NCI-H510A (cell line): Measurements from ENCODE around the gene ARHGAP28.

Experiments used
- DNase-seq: peaks from one replicate; lab custom pipeline; 2025; lab: John Stamatoyannopoulos, UW

ARHGAP28 gene

GRCh38 chr18:6873040-6873751 lies 143.7 kb downstream of the ARHGAP28 start:
- no peak for DNase-seq

- DNase-seq: no peak
These were observed 144.8 kb downstream of the ARHGAP28 start for GRCh38 chr18:6874315-6874714.

- no peak for DNase-seq
These were observed 146.2 kb downstream of the ARHGAP28 start for GRCh38 chr18:6875749-6876148.

GRCh38 chr18:6876641-6877041 lies 147.1 kb downstream of the ARHGAP28 start:
- no peak for DNase-seq

GRCh38 chr18:6877288-6877687 lies 147.8 kb downstream of the ARHGAP28 start:
- no peak for DNase-seq

GRCh38 chr18:6878556-6879297 lies 149.2 kb downstream of the ARHGAP28 start:
- no peak for DNase-seq

GRCh38 chr18:6879508-6880195 lies 150.1 kb downstream of the ARHGAP28 start:
- DNase-seq: no peak

GRCh38 chr18:6881034-6881820 lies 151.7 kb downstream of the ARHGAP28 start:
- DNase-seq: no peak

- no peak for DNase-seq
These were observed 152.9 kb downstream of the ARHGAP28 start for GRCh38 chr18:6882401-6882800.

- DNase-seq: no peak
These were observed 155.5 kb downstream of the ARHGAP28 start for GRCh38 chr18:6885006-6885481.

- peak; percentile 18 for DNase-seq
These were observed 156.7 kb downstream of the ARHGAP28 start for GRCh38 chr18:6885992-6886796.

- no peak for DNase-seq
These were observed 157.3 kb downstream of the ARHGAP28 start for GRCh38 chr18:6886797-6887330.

GRCh38 chr18:6891788-6892187 lies 162.3 kb downstream of the ARHGAP28 start:
- DNase-seq: no peak

GRCh38 chr18:6901286-6901926 lies 171.9 kb downstream of the ARHGAP28 start:
- DNase-seq: no peak

- no peak for DNase-seq
These were observed 187.6 kb downstream of the ARHGAP28 start for GRCh38 chr18:6917072-6917471.

GRCh38 chr18:6920099-6920955 lies 190.8 kb downstream of the ARHGAP28 start:
- DNase-seq: peak; percentile 28

GRCh38 chr18:6921571-6921970 lies 192.1 kb downstream of the ARHGAP28 start:
- DNase-seq: no peak

GRCh38 chr18:6923220-6923619 lies 193.7 kb downstream of the ARHGAP28 start:
- DNase-seq: no peak

- no peak for DNase-seq
These were observed 197.6 kb downstream of the ARHGAP28 start for GRCh38 chr18:6927153-6927552.
